HG02885 (cell line): Measurements from ENCODE around the gene MRGPRD.
"Not testable (repeated sequence)": the region's sequence is repeated elsewhere in the genome, so short reads cannot be mapped to it uniquely, and the experiment has no call there.

Source experiments
- ATAC-seq: cut with Tn5 transposase; IDR thresholded peaks from one replicate; pipeline ENCODE4 v1.9.1; 2021; ENCODE audit warnings: mild to moderate bottlenecking; ENCODE audit not compliant: unreplicated experiment, poor library complexity

MRGPRD gene

DNA sequence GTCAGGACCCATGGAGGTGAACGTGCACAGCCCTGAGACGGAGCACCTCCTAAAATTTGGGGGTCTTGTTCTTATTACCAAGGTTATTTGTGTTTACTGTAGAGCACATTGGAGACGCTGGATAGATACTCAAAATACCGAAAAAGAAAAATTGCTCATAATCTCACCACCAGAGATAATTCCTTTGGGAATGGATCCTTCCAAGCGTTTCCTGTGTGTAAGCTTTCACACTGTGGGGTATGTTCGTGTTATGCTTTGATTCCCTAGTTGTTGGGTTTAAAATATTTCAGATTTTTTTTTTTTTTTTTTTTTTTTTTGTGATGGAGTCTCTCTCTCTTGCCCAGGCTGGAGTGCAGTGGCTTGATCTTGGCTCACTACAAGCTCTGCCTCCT is 14.1 kb upstream of the MRGPRD start:
- no peak for ATAC-seq

- no peak for ATAC-seq
These were observed 13.5 kb upstream of the MRGPRD start for GRCh38 chr11:68994161-68994893.

DNA sequence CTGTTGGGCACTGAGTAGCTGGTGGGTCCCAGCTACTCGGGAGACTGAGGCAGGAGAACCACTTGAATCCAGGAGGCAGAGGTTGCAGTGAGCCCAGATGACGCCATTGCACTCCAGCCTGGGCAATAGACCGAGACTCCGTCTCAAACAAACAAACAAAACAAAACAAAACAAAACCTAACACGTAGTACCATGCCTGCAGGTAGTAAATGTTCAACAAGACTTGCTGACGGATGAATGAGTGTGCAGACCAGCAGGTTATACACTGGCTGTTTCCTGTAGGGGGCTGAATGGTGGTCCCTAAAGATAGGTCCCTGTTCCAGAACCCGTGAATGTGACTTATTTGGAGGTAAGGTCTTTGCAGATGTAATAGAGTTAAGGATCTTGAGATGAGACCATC is 12.8 kb upstream of the MRGPRD start:
- ATAC-seq: no peak

- ATAC-seq: no peak
These were observed 12.0 kb upstream of the MRGPRD start for GRCh38 chr11:68992743-68993255.

DNA sequence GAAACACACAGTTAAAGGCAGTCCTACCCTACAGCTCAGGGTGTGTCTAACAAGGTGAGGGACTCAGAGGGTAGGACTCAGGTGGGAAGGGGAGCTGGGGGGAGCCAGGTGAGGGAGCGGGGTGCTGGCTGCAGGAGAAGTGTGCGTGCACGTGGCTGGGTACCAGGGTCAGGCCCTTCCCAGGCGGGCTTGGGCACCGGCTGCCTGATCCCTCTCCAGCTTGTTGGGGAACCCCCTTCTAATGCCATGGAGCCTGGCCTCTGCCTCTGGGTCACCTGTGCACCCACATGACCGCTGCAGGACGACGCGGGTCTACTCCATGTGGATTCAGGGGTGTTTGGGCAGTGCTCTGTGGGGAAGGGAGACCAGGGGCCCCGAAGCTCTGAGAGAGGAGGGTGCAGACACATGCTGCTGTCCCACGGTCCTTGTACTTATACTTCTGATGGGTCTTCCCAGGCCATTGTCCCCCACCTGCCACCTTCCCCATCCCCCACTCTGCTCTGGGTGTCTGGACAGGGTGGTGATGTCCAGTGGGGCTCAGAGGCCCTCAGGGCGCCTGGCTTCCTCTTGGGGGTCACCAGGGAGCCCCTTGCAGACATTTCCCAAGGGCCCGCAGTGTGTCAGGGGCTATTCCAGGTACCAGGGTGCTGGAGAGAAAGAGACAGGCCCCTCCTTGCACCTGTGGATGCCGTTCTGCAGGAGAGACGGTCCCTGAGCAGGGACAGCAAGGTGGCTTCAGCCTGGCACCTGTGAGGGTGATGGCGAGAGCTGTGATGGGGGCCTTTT is 10.4 kb upstream of the MRGPRD start:
- ATAC-seq: no peak

DNA sequence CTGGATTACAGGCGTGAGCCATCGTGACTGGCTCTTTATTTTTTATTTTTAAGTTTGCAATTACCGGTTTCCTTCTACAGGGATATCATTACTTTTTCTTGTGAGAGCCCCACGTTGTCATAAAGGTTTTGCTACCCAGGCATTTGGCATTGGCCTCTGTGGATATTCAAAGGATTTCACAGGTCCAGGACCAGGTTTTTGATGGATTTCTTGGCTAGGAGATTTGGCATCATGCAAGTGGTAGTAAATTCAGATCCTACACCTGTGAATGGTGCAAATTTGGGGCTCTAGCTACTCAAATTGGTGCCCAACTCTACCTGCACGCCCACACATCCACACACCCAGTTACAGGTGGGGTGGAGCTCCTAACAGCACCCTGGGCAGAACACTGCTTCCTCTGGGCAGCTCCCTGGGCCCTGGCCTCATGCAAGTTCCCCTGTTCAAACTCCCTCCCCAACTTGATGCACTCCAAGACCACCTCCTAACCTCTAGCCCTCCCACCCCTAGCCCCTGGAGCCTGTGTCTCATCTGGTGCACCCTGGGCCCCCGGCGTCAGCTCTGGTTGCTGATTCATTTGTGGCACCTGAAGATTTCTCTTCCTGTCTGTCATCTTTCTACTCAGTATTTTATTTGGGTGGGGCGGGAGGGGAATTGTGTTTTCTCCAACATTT is 9.3 kb upstream of the MRGPRD start:
- no peak for ATAC-seq

DNA sequence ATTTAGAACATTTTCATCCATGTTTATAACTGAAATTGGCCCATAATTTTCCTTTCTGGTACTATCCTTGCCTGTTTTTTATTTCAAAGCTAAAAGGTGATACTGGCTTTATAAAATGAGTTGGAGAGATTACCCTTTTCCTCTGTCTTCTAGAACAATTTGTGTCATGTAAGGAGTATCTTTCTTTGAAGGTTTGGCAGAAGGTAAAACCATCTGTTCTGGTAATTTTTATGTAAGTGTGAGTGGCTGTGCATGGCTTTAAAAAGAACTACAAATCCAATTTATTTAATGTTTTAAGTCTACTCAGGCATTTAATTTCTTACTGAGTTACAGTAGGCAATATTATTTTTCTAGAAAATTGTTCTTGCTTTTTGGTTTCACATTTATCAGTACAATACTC is 7.7 kb upstream of the MRGPRD start:
- ATAC-seq: no peak

GRCh38 chr11:68987211-68987610 is 6.4 kb upstream of the MRGPRD start:
- no peak for ATAC-seq

DNA sequence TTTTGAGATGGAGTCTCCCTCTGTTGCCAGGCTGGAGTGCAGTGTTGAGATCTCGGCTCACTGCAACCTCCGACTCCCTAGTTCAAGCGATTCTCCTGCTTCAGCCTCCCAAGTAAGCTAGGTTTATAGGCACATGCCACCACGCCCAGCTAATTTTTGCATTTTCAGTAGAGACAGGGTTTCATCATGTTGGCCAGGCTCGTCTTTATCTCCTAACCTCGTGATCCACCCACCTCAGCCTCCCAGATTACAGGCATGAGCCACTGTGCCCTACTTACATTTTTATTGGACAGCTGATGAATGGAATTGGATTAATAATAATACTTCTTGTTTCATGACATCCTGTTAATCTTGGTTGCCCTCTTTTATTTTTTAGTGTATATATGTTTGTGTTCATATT is 3.0 kb upstream of the MRGPRD start:
- ATAC-seq: no peak

- no peak for ATAC-seq
These were observed 1.3 kb upstream of the MRGPRD start for GRCh38 chr11:68982134-68982533.

DNA sequence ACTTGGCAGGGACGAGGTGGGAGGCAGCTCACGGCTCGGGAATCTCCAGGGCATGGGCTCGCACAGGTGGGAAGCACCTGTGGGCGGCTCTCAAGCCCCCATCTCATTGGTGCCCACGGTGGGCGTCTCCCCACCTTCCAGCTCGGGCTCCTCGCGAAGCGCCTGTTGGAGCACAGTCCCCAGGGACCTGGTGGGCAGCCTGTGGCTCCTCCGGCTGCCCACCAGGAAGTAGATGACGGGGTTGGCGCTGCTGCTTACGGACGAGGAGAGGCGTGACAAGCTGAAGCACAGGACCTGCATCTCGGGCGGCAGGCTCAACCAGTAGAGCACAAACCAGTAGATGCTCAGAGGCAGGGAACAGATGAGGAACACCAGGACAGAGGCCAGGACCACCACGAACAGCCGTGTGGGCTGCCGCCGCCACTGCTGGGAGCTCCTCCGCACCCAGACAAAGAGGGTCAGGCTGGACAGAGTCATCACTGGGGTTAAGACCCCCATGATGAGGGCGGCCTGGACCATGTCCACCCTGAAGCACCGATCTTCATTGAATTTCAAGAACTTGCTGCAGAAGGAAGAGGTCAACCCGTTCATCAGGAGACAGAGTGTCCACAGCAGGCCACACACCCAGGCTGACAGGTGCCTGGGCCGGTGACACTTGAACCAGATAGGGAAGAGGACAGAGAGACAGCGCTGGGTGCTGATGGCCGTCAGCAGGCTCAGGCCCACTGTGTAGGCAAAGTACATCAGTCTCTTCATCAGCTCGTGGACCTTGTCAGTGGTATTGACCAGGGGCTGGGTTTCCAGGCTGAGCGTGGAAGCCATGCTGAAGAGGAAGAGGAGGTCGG is 633 bp downstream of the MRGPRD start:
- ATAC-seq: no peak

- ATAC-seq: no peak
These were observed 1.7 kb downstream of the MRGPRD start for GRCh38 chr11:68978931-68979594.

GRCh38 chr11:68978626-68978930 is 2.2 kb downstream of the MRGPRD start:
- ATAC-seq: no peak

DNA sequence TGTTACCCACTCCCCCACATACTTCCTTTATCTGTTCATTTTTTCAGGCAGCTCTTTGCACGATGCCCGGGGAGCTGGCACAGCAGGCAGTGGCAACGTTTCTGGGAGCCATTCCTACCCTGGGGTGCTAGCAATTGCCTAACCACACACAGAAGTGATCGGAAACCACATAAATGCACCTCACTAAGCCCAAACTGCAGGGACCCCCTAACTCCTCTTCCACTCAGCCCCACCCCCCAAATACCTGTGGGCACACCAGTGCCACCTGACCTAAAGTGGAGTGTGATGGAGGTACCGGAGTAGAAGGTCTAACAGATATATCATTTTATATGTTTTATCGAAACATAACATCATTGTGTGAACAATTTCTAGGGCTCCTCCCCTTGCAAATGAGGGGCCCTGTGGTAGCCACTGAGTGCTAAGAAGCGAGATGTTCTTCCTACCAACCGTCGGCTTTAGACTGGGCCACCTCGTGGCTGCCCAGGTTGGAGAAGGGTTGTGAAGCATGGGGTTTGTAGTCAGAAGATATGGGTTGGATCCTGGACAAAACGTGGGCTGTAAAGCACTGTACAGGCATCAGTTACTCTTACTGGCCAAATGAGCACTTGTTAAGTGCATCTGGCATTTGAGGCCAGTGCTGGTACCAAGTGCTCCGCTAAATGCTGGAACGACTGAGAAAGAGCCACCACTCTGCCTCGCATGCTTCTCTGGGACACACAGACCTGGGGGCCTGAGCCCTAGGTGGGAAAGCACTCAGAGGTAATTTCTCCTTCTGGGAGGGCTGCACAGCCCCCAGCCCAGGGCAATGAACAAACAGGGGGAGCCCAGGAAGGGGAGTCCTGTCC is 2.8 kb downstream of the MRGPRD start:
- ATAC-seq: no peak

GRCh38 chr11:68976563-68976962 is 4.2 kb downstream of the MRGPRD start:
- no peak for ATAC-seq

GRCh38 chr11:68976095-68976494 is 4.7 kb downstream of the MRGPRD start:
- no peak for ATAC-seq

GRCh38 chr11:68974421-68975194 is 6.2 kb downstream of the MRGPRD start:
- no peak for ATAC-seq

- not testable (repeated sequence) for ATAC-seq
These were observed 7.1 kb downstream of the MRGPRD start for GRCh38 chr11:68973706-68974105.
